GM18861 (cell line): ENCODE measurements around the gene HOOK1.
"Not testable (repeated sequence)": the region's sequence is repeated elsewhere in the genome, so short reads cannot be mapped to it uniquely, and the experiment has no call there.

ENCODE experiments used
- ATAC-seq: cut with Tn5 transposase; IDR thresholded peaks from one replicate; pipeline ENCODE4 v1.9.1; 2021; ENCODE audit not compliant: unreplicated experiment

HOOK1 gene

DNA sequence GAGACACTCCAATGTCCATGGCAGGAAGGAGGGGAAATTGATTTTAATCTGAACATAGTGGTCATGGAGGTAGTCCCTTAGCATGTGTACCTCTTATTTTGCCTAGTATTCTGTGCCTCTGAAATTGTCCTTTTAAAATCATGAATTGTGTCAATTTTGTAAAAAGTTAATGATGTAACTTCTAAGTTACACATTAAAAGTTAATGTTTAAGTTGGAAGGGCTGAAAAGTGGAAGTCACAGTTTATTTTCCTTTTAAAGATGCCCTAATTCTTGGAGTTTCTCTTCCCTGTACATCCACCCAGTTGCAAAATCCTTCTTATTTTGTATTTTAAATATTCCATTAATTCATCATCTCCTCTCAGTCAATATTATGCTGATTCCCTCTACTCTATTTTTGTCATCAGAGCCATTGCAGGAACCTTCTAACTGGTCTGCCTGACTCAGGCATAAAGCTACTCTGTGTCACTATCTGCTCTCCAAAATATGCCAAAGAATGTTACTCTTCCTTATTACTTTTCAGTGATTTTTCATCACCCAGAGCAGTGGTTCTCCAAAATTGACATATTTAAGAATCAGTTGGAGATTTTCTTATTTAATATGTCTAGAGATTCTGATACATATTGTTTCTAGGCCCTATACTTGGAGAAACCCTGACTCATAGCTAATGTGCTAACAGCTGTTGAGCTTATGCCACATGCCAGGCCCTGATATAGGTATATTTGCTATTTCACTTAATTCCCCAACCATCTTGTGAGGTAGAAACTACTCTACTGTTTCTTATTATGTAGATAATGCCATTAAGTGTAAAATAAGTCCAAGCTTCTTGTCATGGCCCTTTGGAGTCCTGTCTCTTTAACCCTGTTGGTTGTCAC is 5.1 kb downstream of the HOOK1 start:
- peak; percentile 43 for ATAC-seq

DNA sequence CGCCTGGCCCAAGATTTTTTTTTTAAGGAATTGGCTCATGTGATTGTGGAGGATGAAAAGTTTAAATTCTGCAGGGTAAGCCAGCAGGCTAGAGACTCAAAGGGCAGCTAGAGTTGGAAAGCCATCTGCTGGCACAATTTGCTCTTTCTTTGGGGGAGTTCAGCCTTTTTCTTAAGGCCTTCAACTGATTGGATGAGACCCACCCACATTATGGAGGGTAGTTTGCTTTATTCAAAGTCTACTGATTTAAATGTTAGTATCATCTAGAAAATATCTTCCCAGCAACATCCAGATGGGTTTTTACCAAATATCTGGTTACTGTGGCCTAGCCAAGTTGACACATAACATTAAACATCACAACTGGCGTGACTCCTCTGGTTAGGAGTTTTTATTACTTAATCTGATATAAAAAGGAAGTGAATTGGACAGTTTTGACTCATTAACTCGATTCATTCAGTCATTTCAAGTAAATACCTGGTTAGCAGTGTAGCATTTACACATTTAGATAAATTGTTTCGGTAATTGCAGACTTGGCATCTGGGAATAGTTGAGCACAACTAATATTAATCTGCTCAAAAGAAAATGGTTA is 12.4 kb downstream of the HOOK1 start:
- ATAC-seq: no peak

DNA sequence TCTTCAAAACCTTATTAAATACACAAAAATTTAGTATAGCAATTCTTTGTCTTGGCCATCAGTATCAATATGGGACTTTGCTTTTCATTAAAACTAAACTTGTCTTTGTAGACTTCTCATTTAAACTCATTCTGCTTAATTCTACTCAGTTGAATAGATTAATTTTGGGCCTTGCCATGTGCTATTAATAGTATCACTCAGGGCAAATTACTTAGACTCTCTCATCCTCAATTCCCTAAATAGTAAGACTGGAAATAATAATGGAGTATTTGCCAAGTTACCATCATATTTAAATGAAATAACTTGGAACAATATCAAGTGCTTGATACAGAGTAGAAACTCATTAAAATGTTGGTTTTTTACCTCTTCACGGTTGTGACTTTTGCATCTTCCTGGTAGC is 13.4 kb downstream of the HOOK1 start:
- no peak for ATAC-seq

DNA sequence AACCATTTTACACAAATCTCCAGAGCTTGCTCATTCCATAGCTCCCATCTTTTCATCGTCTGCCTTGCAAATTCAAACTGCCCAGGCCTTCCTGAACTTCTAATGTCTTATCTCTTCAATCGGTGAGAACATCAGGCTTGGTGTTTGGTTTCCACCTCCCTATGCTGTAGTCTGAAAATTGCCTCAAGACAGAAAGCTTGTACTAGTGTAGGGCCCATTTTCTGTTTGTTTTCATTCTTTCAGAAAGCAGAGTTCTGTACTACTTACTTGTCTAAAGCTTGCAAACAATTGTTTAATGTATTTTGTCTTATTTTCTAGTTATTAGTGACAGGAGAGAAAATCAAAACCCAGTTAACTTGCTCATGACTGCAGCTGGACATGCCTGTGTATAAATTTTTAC is 16.8 kb downstream of the HOOK1 start:
- ATAC-seq: no peak

DNA sequence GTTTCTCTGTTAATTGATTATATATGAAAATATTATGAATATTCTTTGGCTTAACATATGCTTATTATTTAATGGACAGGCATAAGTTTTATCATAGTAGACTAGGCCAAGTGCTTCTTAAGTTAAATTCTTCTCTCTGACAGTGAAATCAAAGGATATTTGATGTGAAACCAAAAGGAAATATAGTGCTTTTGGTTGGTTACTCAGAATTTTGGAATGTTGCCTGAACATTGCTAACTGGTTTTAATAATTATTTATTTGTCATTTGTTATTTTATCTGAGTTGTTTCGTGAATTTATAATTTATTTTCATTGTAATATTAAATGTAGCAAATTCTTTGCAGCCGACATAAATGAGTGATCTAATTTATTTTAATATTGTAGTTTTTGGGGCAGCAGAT is 18.3 kb downstream of the HOOK1 start:
- ATAC-seq: no peak

DNA sequence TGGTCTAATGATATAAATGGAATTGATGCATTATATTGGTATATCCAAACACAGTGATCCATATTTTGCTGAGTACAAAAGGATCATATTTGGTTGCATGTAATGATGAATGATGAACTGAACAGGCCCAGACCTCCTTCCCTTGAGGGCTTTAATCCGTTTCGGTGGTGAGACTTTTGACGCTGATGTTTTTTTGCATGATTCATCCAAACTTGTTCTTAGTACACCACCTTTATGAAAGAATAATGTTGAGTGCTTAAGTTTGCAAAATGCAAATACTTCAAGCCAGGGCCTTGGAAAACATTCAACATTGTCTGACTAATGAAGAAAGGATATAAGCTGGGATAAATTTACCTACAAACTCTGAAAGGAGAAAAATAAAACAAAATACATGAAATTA is 19.2 kb downstream of the HOOK1 start:
- no peak for ATAC-seq

DNA sequence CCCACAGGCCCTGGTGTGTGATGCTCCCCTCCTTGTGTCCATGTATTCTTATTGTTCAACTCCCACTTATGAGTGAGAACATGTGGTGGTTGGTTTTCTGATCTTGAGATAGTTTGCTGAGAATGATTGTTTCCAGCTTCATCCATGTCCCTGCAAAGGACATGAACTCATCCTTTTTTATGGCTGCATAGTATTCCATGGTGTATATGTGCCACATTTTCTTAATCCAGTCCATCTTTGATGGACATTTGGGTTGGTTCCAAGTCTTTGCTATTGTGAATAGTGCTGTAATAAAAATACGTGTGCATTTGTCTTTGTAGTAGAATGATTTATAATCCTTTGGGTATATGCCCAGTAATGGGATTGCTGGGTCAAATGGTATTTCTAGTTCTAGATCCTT is 23.1 kb downstream of the HOOK1 start:
- not testable (repeated sequence) for ATAC-seq

DNA sequence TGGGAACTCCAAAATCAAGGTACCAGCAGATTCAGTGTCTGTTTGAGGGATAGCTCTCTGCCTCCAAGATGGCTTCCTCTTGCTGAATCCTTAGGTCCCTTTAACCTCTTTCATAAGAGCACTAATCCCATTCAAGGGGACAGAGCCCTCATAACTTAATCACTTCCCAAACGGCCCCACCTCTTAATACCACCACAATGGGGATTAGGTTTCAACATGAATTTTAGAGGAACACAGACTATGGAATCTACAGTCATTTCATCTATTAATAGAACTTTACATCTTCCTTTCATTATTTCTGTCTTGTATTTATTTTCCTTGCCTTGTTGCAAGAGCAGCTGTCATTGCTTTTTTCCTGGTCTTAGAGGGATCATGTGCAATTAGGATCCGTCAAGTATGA is 30.3 kb downstream of the HOOK1 start:
- no peak for ATAC-seq

DNA sequence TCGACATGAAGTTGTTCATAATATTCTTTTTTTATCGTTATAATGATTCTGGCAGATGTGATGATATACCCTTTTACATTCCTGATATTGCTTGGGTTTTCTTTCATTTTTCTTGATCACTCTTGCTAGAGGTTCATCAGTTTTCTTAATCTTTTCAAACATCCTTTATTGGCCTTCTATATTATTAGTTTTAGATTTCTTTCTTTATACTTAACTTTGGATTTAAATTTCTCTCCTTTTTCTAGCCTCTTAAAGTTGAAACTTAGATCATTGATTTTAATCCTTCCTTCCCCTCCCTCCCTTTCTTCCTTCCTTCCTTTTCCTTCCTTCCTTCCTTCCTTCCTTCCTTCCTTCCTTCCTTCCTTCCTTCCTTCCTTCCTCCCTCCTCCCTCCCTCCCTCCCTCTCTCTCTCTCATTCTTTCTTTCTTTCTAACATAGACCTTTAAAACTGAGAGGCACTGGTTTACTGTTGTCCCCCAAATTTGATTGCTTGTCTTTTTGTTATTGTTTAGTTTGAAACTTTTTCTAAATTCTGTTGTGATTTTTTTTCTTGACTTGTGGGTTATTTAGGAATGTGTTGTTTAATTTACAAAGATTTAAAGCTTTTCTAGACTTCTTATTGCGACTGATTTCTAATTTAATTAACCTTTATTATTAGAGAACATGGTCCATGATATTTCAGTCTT is 31.6 kb downstream of the HOOK1 start:
- ATAC-seq: no peak

DNA sequence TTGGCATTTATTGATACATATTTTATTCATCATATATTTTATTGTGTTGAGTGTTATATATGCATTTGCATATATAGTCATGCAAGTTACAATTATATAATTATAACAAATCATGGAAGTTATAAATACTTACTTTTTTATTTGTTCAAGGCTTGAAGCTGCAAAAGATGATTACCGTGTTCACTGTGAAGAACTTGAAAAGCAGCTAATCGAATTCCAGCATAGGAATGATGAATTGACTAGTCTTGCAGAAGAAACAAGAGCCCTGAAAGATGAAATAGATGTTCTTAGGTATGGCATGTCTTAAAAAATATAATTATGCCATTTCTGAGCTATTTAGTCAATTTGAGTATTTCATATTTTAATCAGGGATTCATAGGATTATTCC is 32.1 kb downstream of the HOOK1 start:
- no peak for ATAC-seq

DNA sequence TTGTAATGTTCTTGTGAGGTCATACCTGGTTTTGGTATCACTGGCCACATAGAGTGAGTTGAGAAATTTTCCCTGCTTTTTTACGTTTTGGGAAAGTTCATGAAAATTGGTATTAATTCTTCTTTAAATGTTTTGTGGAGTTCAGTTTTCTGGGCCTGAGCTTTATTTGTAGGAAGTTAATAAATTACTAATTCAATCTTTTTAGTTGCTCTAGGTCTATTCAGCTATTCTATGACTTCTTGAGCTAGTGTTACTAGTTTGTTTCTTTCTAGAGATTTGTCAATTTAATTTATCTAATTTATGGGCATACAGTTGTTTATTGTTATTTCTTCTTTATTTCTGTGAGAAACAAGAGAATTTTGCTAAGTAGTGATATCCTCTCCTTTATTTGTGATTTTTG is 37.4 kb downstream of the HOOK1 start:
- no peak for ATAC-seq

DNA sequence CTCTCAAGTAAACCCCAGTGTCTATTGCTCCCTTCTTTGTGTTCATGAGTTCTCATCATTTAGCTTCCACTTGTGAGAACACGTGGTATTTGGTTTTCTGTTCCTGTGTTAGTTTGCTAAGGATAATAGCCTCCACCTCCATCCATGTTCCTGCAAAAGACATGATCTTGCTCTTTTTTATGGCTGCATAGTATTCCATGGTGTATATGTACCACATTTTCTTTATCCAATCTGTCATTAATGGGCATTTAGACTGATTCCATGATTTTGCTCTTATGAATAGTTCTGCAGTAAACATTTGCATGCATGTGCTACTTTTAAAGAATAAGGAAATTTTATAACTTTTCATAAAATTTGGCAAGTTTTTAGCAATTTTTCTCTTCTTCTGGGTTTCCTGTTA is 40.5 kb downstream of the HOOK1 start:
- ATAC-seq: not testable (repeated sequence)

DNA sequence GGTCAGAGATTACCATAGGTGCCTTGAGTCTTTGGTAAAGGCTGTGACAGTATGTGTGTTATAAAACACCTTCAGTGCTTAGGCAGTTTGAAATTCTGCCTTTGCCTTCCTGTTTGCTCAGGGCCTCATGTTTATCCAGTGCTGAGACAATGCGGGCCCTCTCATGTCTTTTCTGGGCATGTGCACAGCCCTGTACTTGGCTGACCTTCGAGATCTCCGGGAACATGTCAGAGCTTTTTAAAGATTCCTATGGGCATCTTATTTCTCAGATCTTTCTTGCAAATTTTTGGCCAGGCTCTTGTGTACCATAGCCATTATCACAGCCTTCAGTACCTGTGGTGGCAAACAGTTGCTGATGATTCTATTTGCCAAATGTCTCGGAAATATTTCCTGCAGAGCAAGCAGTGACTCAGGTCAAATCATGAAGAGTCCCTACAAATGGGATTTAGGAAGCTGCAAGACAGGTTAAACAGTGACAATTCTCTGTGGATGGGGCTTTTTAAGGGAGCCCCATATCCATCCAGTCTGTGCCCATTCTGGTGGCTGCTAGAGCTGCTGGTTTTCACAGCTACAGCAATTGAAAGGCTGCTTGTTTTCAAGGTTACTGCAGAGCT is 42.1 kb downstream of the HOOK1 start:
- no peak for ATAC-seq

DNA sequence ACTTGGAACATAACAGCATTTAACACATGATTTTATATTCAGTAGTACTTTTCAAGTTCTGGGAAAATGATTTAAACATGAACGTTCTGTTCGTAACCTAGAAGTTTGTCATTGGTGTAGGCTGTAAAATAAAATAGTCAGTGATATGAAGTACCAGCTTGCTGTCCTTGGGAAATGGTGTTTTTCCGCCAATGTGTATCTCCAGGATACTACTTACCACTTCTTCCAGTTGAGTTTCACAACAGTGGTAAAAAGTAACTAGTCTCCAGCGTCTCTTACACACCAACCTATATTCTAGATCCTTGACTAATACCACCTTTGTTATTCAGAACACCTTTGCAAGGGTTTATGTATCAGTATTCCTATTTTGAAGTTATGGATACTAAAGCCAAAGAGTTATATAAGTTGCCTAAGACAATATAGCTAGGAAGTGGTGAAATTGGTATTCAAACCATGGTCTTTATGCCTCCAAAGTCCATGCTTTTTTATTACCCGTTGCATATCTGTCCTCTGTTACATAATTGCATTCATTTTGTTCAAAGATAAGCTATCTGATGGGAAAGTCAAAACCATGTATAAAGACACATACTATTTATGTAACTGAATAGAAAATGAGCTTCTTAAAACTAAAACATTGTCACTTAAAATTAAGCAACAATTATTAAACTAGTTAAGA is 43.1 kb downstream of the HOOK1 start:
- ATAC-seq: no peak

DNA sequence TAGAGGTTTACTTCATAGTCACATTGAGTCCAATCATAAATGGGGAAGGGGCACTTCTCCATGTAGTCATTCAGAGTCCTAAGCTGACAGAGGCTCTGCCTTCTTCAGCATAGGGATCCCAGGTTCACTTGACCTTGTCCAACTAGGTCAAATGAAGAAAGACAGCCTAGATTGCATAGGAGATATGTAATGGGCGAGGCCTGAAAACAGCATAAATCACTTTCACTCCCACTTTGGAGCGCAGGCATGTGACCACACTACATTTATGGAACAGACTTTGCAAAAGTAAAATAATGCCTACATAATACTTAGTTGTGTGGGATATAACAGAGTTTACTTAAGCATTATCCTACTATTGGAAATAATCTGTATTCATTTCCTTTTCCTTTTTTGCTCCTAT is 51.7 kb downstream of the HOOK1 start:
- no peak for ATAC-seq

DNA sequence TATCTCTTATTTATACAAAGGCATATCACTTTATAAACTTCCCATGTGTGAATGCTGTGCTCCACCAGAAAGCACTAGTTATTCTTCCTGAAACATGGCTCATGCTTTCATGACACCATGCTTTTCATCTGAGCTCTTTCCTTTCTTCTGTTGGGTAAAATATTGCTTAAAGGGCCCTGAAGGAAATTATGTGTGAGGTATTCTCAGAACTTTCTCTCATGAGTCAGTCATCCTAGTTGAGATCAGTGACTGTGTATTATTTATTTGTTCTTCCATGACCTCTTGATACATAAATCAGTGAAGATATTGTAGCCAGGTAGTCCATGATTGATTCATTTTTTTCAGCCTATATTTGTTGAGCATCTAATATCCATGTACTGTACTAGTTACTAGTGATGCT is 57.0 kb downstream of the HOOK1 start:
- no peak for ATAC-seq

DNA sequence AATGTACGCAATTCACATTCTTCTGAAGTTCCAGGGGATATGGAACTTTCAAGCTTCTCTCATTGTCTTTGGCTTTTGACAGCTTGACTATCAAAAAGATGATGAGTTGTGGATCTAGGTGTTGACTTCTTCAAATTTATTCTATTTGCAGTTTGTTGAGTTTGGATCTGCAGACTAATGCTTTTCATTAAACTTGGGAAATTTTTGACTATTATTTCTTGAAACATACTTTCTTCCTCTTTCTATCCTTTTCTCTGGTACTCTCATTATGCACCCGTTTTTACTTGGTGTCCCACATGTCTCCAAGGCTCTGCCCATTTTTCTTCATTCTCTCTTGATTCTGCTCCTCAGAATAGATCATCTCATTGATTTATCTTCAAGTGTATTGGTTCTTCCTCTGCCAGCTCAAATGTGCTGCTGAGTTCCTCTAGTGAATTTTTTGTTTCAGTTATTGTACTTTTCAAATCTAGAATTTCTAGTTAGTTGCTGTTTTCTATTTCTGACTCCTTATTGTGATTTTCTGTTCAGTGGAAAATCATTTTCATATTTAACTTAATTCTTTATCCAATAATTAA is 62.4 kb downstream of the HOOK1 start:
- no peak for ATAC-seq

DNA sequence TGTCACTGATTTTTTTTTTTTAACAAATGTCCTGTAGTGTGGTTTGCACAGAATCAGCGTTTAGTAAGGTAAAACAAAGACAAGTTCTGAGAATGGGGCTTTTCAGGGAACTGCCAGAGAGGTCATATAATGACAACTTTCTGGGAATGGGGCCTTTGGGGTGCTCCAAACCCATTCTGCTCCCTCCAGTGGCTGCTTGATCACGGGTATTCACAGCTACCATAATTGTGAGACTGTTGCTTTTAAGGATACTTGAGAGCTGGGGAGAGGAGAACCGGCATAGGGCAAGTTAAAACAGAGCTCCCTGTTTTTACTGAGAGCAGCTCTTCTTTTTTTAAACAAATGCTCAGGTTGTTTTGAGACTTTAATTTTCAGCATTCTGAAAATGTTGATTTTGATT is 63.6 kb downstream of the HOOK1 start:
- no peak for ATAC-seq

DNA sequence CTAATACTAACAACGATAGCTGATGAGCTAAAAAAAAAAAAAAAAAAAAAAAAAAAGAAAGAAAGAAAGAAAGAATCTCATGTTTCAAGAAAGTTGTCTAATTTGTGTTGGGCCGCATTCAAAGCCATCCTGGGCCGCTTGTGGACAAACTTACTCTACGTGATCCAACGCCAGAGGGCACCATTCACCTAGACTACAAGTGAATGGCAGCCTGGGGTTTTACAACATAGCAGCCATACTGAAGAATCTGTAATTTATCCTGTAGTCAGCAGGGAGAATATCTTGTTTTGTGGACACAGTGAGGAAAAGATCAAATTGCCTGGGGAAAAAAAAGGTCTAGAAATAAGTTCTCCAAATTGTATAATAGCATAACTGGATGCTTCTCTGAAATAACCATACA is 64.8 kb downstream of the HOOK1 start:
- ATAC-seq: peak; percentile 77

DNA sequence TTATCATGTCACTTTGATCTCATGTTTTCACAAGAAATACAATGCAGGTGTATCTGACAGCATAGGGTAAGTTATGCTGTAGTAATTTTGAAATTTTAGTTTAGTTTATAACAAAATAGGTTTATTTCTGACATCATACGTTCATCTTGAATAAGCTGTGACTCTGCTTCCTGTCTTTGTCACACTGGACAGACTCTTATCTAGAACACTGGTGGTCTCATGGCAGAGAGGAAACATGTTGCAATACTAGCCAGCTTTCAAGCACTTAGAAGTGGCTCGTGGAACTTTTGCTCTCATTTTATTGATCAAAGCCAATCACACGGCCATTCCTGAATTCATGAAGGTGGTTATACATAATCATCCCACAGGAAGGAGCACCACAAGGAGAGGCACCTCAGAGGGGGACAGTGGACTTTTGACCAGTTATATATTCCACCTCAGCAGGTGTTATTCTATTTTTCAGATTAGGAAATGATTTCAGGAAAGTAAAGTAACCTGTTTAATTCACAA is 65.3 kb downstream of the HOOK1 start:
- ATAC-seq: no peak

DNA sequence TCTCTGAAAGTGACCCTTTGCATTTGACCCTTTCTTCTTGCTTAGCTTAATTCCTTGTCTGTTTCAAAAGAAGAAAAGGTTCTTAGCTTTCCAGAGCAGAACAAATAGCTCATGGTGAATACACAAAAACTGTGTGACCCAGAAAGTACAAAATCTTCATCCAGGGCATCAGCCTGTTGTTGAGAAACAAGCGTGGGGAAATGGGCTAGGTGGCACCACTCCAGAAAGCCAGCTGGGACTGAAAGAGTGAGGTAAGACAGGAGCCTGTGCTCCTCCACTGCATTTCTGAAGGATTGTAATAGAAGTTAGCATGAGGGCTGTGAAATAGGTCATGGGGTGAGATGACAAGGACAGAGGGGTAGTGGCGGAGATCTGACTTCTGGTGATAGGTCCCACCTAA is 66.0 kb downstream of the HOOK1 start:
- ATAC-seq: no peak
